ENCODE measurements around the gene B4GALNT4. TPM values are rescaled to one million over a fixed set of nuclear protein-coding genes. Genes with fewer than 3 reads are reported as not detected.

The B4GALNT4 gene
- total RNA-seq, 1 donor from 2014 or later = 16.4 TPM

DNA sequence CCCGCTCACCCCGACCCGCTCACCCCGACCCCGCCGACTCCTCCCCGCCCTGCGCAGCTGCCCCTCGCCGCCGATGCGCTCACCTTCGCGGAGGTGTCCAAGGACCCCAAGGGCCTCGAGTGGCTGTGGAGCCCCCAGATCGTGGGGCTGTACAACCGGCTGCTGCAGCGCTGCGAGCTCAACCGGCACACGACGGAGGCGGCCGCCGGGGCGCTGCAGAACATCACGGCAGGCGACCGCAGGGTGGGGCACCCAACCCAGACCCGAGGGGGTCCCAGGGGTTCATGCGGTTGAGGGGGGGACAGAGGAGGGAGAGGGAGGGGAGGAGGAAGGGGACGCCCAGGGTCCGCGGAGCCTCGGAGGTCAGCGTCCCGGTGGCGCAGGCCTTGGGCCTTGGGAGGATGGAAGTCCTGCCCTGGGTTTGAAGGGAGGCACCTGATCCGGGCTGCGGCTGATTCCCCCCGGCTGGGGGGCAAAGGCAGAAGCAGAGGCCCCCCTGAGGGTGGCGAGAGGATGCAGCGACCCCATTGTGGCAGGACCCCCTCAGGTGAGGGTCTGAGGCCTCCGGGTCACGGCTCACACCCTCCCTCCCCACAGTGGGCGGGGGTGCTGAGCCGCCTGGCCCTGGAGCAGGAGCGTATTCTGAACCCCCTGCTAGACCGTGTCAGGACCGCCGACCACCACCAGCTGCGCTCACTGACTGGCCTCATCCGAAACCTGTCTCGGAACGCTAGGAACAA lies 33.9 kb downstream of the B4GALNT4 start:
- no peak for DNase-seq (ENCODE audit: low spot score)
- no peak overlapping the region for H3K4me2 ChIP-seq
- no peak overlapping the region for H3K9ac ChIP-seq
- TF ChIP-seq EZH2 (IDR thresholded peaks at IDR 0.05) = no peak
- TF ChIP-seq, protein P1, sequence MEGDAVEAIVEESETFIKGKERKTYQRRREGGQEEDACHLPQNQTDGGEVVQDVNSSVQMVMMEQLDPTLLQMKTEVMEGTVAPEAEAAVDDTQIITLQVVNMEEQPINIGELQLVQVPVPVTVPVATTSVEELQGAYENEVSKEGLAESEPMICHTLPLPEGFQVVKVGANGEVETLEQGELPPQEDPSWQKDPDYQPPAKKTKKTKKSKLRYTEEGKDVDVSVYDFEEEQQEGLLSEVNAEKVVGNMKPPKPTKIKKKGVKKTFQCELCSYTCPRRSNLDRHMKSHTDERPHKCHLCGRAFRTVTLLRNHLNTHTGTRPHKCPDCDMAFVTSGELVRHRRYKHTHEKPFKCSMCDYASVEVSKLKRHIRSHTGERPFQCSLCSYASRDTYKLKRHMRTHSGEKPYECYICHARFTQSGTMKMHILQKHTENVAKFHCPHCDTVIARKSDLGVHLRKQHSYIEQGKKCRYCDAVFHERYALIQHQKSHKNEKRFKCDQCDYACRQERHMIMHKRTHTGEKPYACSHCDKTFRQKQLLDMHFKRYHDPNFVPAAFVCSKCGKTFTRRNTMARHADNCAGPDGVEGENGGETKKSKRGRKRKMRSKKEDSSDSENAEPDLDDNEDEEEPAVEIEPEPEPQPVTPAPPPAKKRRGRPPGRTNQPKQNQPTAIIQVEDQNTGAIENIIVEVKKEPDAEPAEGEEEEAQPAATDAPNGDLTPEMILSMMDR (IDR thresholded peaks at IDR 0.05) = no peak
- TF ChIP-seq EZH2phosphoT487 (IDR thresholded peaks at IDR 0.05) = no peak
- no peaks in the 10 kb centered on the region for H3K36me3 ChIP-seq
- H3F3A ChIP-seq (ENCODE audit: low read depth) = peaks cover 4% of the 10 kb centered on the region
- H3K4me3 ChIP-seq = no peak overlapping the region
- H3K9me3 Mint-ChIP-seq = peaks cover 9% of the 10 kb centered on the region
- H3K79me2 ChIP-seq (ENCODE audit: low read depth) = no peaks in the 10 kb centered on the region
- H2AFZ ChIP-seq (replicated peaks) = no peak overlapping the region
- peaks cover 9% of the 10 kb centered on the region for H3K27me3 Mint-ChIP-seq (ENCODE audit: insufficient read depth, low read depth)
- H3K27me3 ChIP-seq = peaks cover 15% of the 10 kb centered on the region
- no peak overlapping the region for H3K27ac Mint-ChIP-seq
- no peaks in the 10 kb centered on the region for H3K4me1 ChIP-seq
- no peaks in the 10 kb centered on the region for H3K36me3 Mint-ChIP-seq
- no peaks in the 10 kb centered on the region for H4K20me1 ChIP-seq (ENCODE audit: low read depth)
- no peaks in the 10 kb centered on the region for H3K4me1 Mint-ChIP-seq
- no peak overlapping the region for H3K27ac ChIP-seq
- no peaks in the 10 kb centered on the region for H3K9me3 ChIP-seq (ENCODE audit: low read depth)
- H3K4me3 Mint-ChIP-seq = no peak overlapping the region

DNA sequence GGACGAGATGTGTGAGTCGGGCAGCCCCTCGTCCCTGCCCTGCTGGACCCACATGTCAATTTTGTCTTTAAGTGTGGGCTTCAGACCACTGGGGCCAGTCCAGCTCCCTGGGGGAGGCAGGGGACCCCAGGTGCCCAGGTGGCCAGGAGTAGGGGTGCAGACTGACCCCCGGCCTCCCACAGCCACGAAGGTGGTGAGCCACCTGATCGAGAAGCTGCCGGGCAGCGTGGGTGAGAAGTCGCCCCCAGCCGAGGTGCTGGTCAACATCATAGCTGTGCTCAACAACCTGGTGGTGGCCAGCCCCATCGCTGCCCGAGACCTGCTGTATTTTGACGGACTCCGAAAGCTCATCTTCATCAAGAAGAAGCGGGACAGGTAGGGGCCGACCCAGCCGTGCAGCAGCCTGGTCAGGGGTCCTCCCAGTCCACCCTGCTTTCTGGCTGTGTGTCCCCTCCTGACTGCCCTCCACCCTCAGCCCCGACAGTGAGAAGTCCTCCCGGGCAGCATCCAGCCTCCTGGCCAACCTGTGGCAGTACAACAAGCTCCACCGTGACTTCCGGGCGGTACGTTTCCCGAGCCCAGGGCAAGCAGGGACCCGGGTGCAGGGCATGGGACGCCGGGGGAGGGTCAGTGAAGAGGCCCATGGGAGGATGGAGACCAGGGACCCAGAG lies 34.6 kb downstream of the B4GALNT4 start:
- H3K36me3 ChIP-seq = no peaks in the 10 kb centered on the region
- no peaks in the 10 kb centered on the region for H4K20me1 ChIP-seq (ENCODE audit: low read depth)
- H3K79me2 ChIP-seq (ENCODE audit: low read depth) = no peaks in the 10 kb centered on the region
- Mint-ChIP-seq H3K36me3 (no peaks in the 10 kb centered on the region), H3K4me3 (no peak overlapping the region), H3K4me1 (no peaks in the 10 kb centered on the region), H3K9me3 (peaks cover 6% of the 10 kb centered on the region), H3K27ac (no peak overlapping the region), H3K27me3 (ENCODE audit: insufficient read depth, low read depth) (peaks cover 7% of the 10 kb centered on the region)
- TF ChIP-seq, protein P1 (IDR thresholded peaks at IDR 0.05) = no peak
- TF ChIP-seq EZH2phosphoT487 (IDR thresholded peaks at IDR 0.05) = no peak
- no peak for TF ChIP-seq EZH2 (IDR thresholded peaks at IDR 0.05)
- no peak overlapping the region for H2AFZ ChIP-seq (replicated peaks)
- no peak overlapping the region for H3K4me3 ChIP-seq
- no peaks in the 10 kb centered on the region for H3K9me3 ChIP-seq (ENCODE audit: low read depth)
- no peak overlapping the region for H3K4me2 ChIP-seq
- no peak overlapping the region for H3K27ac ChIP-seq
- H3F3A ChIP-seq (ENCODE audit: low read depth) = peaks cover 4% of the 10 kb centered on the region
- peaks cover 19% of the 10 kb centered on the region for H3K27me3 ChIP-seq
- H3K4me1 ChIP-seq = no peaks in the 10 kb centered on the region
- no peak overlapping the region for H3K9ac ChIP-seq
- DNase-seq (ENCODE audit: low spot score) = no peak

GRCh38 chr11:404551-405264 lies 35.4 kb downstream of the B4GALNT4 start:
- H3K4me2 ChIP-seq = no peak overlapping the region
- H3K4me1 ChIP-seq = no peaks in the 10 kb centered on the region
- Mint-ChIP-seq H3K4me3 (no peak overlapping the region), H3K36me3 (no peaks in the 10 kb centered on the region), H3K4me1 (no peaks in the 10 kb centered on the region), H3K27ac (no peak overlapping the region), H3K9me3 (peaks cover 2% of the 10 kb centered on the region), H3K27me3 (ENCODE audit: insufficient read depth, low read depth) (peaks cover 7% of the 10 kb centered on the region)
- no peaks in the 10 kb centered on the region for H4K20me1 ChIP-seq (ENCODE audit: low read depth)
- TF ChIP-seq EZH2phosphoT487 (IDR thresholded peaks at IDR 0.05) (no peak), EZH2 (IDR thresholded peaks at IDR 0.05) (no peak)
- TF ChIP-seq, protein P1 (IDR thresholded peaks at IDR 0.05) = no peak
- DNase-seq (ENCODE audit: low spot score) = no peak
- H3K9ac ChIP-seq = no peak overlapping the region
- no peak overlapping the region for H3K27ac ChIP-seq
- H3K36me3 ChIP-seq = no peaks in the 10 kb centered on the region
- no peak overlapping the region for H3K4me3 ChIP-seq
- no peaks in the 10 kb centered on the region for H3K9me3 ChIP-seq (ENCODE audit: low read depth)
- no peak overlapping the region for H2AFZ ChIP-seq (replicated peaks)
- H3K79me2 ChIP-seq (ENCODE audit: low read depth) = no peaks in the 10 kb centered on the region
- H3F3A ChIP-seq (ENCODE audit: low read depth) = peaks cover 4% of the 10 kb centered on the region
- H3K27me3 ChIP-seq = peaks cover 19% of the 10 kb centered on the region

Data from neural progenitor cell (in vitro differentiated cells).